Kidney epithelial cell (primary cell): ENCODE results near the gene PKP4. TPM values are rescaled to one million over a fixed set of nuclear protein-coding genes. Genes with fewer than 3 reads are reported as not detected.

Experiments used
- DNase-seq: peaks from one replicate; pipeline ENCODE4 v3.0.0-alpha.2; 2010; ENCODE audit warnings: low read depth
- H3K27me3 ChIP-seq: 2 replicates; pipeline ENCODE4 v1.6.0; 2011; ENCODE audit warnings: low read length; ENCODE audit not compliant: control insufficient read depth, insufficient read depth
- H3K36me3 ChIP-seq: 2 replicates; pipeline ENCODE4 v1.5.1; 2011; ENCODE audit warnings: low read length; ENCODE audit not compliant: control insufficient read depth, insufficient read depth
- H3K4me3 ChIP-seq: 2 replicates; pipeline ENCODE4 v1.5.1; 2011; ENCODE audit warnings: low read depth, mild to moderate bottlenecking, control low read depth, low read length
- CTCF ChIP-seq: IDR thresholded peaks from 2 replicates; pipeline ENCODE4 v1.5.1; 2011; ENCODE audit warnings: mild to moderate bottlenecking, moderate library complexity, low read length, control low read depth, inconsistent platforms; ENCODE audit not compliant: insufficient read depth, poor library complexity, severe bottlenecking
- total RNA-seq: library from RNA; depleted of rRNA; stranded (reverse); fragments of >200 nt; gene quantifications from 2 replicates; pipeline ENCODE4 v1.2.3, GENCODE V29; 2015

PKP4 gene
- total RNA-seq, 1 donor from 2014 or later: 29.4 TPM

DNA sequence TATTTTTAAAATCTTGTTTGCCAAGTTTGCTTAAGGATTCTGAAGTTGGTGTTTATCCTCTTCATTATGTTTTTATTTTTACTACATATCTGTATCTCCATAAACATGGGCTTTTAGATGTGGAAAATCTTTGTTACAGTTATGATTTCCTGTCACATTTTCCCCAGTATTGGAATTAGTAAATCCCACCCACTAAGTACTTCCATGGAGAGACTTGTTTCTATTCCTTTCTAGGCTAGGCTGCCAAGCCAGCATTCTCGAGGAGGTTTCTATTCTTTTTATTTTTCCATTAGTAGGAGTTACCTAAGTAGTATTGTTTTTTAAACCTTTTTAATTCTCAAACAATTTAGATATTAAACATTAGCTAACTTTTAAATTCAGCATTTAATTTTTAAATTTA lies 22.1 kb downstream of the PKP4 start:
- TF ChIP-seq CTCF: no peak
- Histone ChIP-seq H3K36me3 (no peaks in the 10 kb centered on the region), H3K4me3 (no peak overlapping the region), H3K27me3 (no peaks in the 10 kb centered on the region)
- DNase-seq: no peak

DNA sequence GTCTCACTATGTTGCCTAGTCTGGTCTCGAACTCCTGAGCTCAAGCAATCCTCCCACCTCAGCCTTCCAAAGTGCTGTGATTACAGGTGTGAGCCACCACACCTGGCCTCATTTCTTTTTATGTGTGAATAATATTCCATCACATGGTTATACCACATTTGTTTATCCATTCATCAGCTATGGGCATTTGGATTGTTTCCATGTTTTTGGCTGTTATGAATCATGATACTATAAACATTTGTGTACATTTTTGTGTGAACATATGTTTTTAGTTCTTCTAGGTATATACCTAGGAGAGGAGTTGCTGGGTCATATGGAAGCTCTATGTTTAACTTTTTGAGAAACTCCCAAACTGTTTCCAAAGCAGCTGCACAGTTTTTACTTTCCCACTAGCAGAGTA lies 24.4 kb downstream of the PKP4 start:
- no peaks in the 10 kb centered on the region for H3K36me3 ChIP-seq
- H3K4me3 ChIP-seq: no peak overlapping the region
- DNase-seq: no peak
- no peaks in the 10 kb centered on the region for H3K27me3 ChIP-seq
- no peak for TF ChIP-seq CTCF

GRCh38 chr2:158482594-158482993 lies 25.8 kb downstream of the PKP4 start:
- Histone ChIP-seq H3K27me3 (no peaks in the 10 kb centered on the region), H3K4me3 (no peak overlapping the region), H3K36me3 (no peaks in the 10 kb centered on the region)
- no peak for TF ChIP-seq CTCF
- DNase-seq: no peak

DNA sequence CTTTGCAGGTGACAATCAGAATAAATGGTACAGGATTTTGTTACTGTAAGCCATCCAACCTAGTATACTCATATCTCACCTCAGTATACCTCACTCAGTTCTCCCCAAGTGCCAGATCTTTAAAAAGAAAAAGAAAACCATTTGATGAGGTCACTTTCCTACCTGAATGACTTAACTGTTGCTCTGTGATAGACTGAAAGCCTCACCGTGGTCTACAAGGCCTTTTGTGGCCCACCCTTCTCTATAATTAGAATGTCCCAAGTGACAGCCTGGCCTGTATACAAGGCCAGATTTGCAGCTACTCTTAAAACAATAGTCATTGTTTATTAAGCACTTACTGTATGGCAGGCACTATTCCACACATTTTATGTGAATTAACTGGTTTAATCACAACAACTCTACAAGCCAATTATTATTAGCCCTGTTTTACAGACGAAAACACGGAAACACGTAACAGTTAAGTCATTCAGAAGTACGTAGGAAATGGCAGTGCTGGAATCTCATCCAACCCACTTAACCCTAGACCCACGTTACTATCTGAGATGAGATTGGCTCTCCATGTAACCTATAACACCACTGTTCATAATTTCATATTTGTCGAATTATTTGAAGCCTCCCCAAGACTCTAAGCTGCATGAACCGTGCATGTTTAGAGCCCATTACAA lies 28.3 kb downstream of the PKP4 start:
- TF ChIP-seq CTCF: no peak
- Histone ChIP-seq H3K4me3 (no peak overlapping the region), H3K36me3 (no peaks in the 10 kb centered on the region), H3K27me3 (no peaks in the 10 kb centered on the region)
- DNase-seq: no peak

DNA sequence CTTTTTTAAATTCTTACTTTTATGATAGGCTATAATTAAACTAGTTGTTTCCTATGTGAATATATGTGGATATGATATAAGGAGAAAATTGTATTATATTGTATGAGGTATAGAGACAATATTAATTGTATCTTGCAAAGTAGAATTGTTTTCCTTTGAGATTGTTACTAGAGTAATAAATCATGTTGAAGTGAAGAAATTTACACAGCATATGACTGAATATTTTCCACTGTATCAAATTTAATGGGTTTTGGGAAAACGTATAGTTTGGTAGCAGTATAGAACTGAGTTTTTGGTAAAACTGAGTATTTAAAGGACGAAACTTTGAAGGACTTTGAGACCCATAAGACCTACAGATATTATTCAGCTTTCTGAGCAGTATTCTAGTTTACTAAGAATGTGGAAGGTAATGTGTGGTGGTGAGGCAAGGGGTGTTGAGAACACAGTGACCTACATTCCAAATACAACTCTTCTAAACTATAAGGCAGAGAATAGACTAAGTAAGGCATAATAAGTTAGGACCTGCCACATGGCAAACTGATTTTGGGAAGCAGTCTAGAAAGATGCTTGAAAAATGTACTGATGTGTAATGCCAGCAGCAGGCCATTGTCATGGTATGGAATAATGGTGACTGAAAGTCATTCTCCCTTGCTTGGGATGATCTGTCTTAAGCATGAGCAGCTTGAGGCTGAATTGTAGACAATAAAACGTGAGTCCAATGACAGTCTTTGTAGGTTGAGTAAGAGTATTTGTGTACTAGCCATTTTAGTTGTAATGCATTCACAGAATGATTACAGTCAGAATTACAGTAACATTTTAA lies 29.6 kb downstream of the PKP4 start:
- Histone ChIP-seq H3K27me3 (no peaks in the 10 kb centered on the region), H3K4me3 (no peak overlapping the region), H3K36me3 (no peaks in the 10 kb centered on the region)
- no peak for TF ChIP-seq CTCF
- DNase-seq: no peak

- H3K4me3 ChIP-seq: no peak overlapping the region
- no peak for DNase-seq
- H3K27me3 ChIP-seq: no peaks in the 10 kb centered on the region
- TF ChIP-seq CTCF: no peak
- no peaks in the 10 kb centered on the region for H3K36me3 ChIP-seq
Observed at GRCh38 chr2:158486970-158487325, 30.2 kb downstream of the PKP4 start.
